Stimulated activated CD4-positive, alpha-beta T cell treated with anti-CD3 and anti-CD28 coated beads, Interleukin-1b, Interleukin-23, amount 100 ng/mL, for 48 hours (primary cell): ENCODE results near the gene P2RX4.
"Not testable (repeated sequence)": the region's sequence is repeated elsewhere in the genome, so short reads cannot be mapped to it uniquely, and the experiment has no call there.

Experiments
- DNase-seq: peaks from one replicate; pipeline ENCODE4 v3.0.0-alpha.2; 2020

The P2RX4 gene

GRCh38 chr12:121245951-121246350 lies 36.0 kb downstream of the P2RX4 start:
- no peak for DNase-seq

- DNase-seq, result no peak
These were observed 37.1 kb downstream of the P2RX4 start for GRCh38 chr12:121246893-121247557.

- no peak for DNase-seq
These were observed 38.7 kb downstream of the P2RX4 start for GRCh38 chr12:121248622-121249021.

- no peak for DNase-seq
These were observed 40.4 kb downstream of the P2RX4 start for GRCh38 chr12:121250359-121250758.

GRCh38 chr12:121251838-121252237 lies 41.9 kb downstream of the P2RX4 start:
- DNase-seq, result no peak

- DNase-seq, result no peak
These were observed 42.9 kb downstream of the P2RX4 start for GRCh38 chr12:121252712-121253345.

GRCh38 chr12:121253638-121254335 lies 43.9 kb downstream of the P2RX4 start:
- no peak for DNase-seq

- DNase-seq, result no peak
These were observed 45.5 kb downstream of the P2RX4 start for GRCh38 chr12:121255433-121255832.

GRCh38 chr12:121257704-121258449 lies 47.9 kb downstream of the P2RX4 start:
- DNase-seq, result not testable (repeated sequence)

- no peak for DNase-seq
These were observed 49.1 kb downstream of the P2RX4 start for GRCh38 chr12:121259074-121259473.

- no peak for DNase-seq
These were observed 50.2 kb downstream of the P2RX4 start for GRCh38 chr12:121260091-121260490.

GRCh38 chr12:121261398-121261797 lies 51.5 kb downstream of the P2RX4 start:
- DNase-seq, result no peak

- DNase-seq, result no peak
These were observed 53.4 kb downstream of the P2RX4 start for GRCh38 chr12:121263206-121263935.

- DNase-seq, result no peak
These were observed 54.2 kb downstream of the P2RX4 start for GRCh38 chr12:121264135-121264534.

- no peak for DNase-seq
These were observed 55.1 kb downstream of the P2RX4 start for GRCh38 chr12:121264951-121265515.

- DNase-seq, result no peak
These were observed 57.9 kb downstream of the P2RX4 start for GRCh38 chr12:121267822-121268221.

GRCh38 chr12:121273364-121273896 lies 63.5 kb downstream of the P2RX4 start:
- no peak for DNase-seq

GRCh38 chr12:121274036-121274763 lies 64.3 kb downstream of the P2RX4 start:
- DNase-seq, result no peak

GRCh38 chr12:121277374-121277759 lies 67.4 kb downstream of the P2RX4 start:
- DNase-seq, result no peak

GRCh38 chr12:121278169-121279070 lies 68.5 kb downstream of the P2RX4 start:
- no peak for DNase-seq

- no peak for DNase-seq
These were observed 69.1 kb downstream of the P2RX4 start for GRCh38 chr12:121279071-121279375.
